Right renal pelvis (tissue), 4 donors: ENCODE data around the gene ATP6V1G1. TPM values are rescaled to one million over a fixed set of nuclear protein-coding genes. Genes with fewer than 3 reads are reported as not detected.

ENCODE experiments used
- DNase-seq, 4 donors: peaks; one replicate each; pipeline ENCODE4 v3.0.0-alpha.2; 2013; ENCODE audit warnings: low read depth in 4 of 4, low spot score in 3 of 4, missing footprints in 1 of 4
- polyA plus RNA-seq, 4 donors: library from polyadenylated mRNA; unstranded; fragments of 120-200 nt; gene quantifications; one replicate each; pipeline ENCODE4 v1.2.1, GENCODE V29; 2013; ENCODE audit not compliant: insufficient read length in 4 of 4

ATP6V1G1 gene
- polyA plus RNA-seq, 4 donors = 282 to 303 (median 288) TPM

GRCh38 chr9:114643896-114644295 lies 56.3 kb downstream of the ATP6V1G1 start:
- no peak for DNase-seq

Other genes starting within 250 kb of the ATP6V1G1 start
- gene AKNA, start 199.8 kb upstream of the ATP6V1G1 start, polyA plus RNA-seq = 10 to 100 TPM; 12.0 to 13.6 (median 13.1) TPM
- gene WHRN, start 82.3 kb upstream of the ATP6V1G1 start, polyA plus RNA-seq = 10 to 100 TPM in 1 of 4 donors, 1 to 10 TPM in 3; 7.5 to 10.6 (median 9.5) TPM
- gene TMEM268, start 23.5 kb downstream of the ATP6V1G1 start, polyA plus RNA-seq = 10 to 100 TPM in 1 of 4 donors, 1 to 10 TPM in 3; 8.5 to 10.9 (median 9.2) TPM
- not detected for gene TEX53, start 70.0 kb downstream of the ATP6V1G1 start, polyA plus RNA-seq
- gene TEX48, start 94.4 kb downstream of the ATP6V1G1 start, polyA plus RNA-seq = not detected
- 10 to 100 TPM in 1 of 4 donors, 1 to 10 TPM in 3; 4.4 to 10.3 (median 5.7) TPM for gene TNFSF15, start 218.3 kb downstream of the ATP6V1G1 start, polyA plus RNA-seq